ENCODE results near the gene ALK.

The ALK gene

GRCh38 chr2:29628108-29628745 lies 293.2 kb downstream of the ALK start:
- TF ChIP-seq CTCF (conservative IDR thresholded peaks at IDR 0.05; ENCODE audit: low read depth, low read length) = no peak
- no peaks in the 10 kb centered on the region for H3K4me1 ChIP-seq (ENCODE audit: low read depth, poor library complexity, severe bottlenecking)
- H3K9ac ChIP-seq = no peak overlapping the region
- no peak overlapping the region for H3K4me2 ChIP-seq
- H3K27ac ChIP-seq = no peak overlapping the region
- H3K4me3 ChIP-seq (IDR thresholded peaks at IDR 0.05; ENCODE audit: insufficient read depth, low read depth, low read length) = no peak overlapping the region
- no peaks in the 10 kb centered on the region for H3K79me2 ChIP-seq (ENCODE audit: insufficient read depth, low read depth)
- H3K27me3 ChIP-seq (ENCODE audit: insufficient read depth, low read depth) = no peaks in the 10 kb centered on the region
- H2AFZ ChIP-seq (ENCODE audit: low read depth) = no peak overlapping the region
- H3K36me3 ChIP-seq (ENCODE audit: insufficient read depth) = no peaks in the 10 kb centered on the region
- no peaks in the 10 kb centered on the region for H4K20me1 ChIP-seq (ENCODE audit: insufficient read depth)

GRCh38 chr2:29627279-29627711 lies 294.1 kb downstream of the ALK start:
- no peaks in the 10 kb centered on the region for H3K27me3 ChIP-seq (ENCODE audit: insufficient read depth, low read depth)
- no peak overlapping the region for H3K9ac ChIP-seq
- no peaks in the 10 kb centered on the region for H3K79me2 ChIP-seq (ENCODE audit: insufficient read depth, low read depth)
- no peak overlapping the region for H3K27ac ChIP-seq
- H3K36me3 ChIP-seq (ENCODE audit: insufficient read depth) = no peaks in the 10 kb centered on the region
- TF ChIP-seq CTCF (conservative IDR thresholded peaks at IDR 0.05; ENCODE audit: low read depth, low read length) = no peak
- H2AFZ ChIP-seq (ENCODE audit: low read depth) = no peak overlapping the region
- H4K20me1 ChIP-seq (ENCODE audit: insufficient read depth) = no peaks in the 10 kb centered on the region
- H3K4me1 ChIP-seq (ENCODE audit: low read depth, poor library complexity, severe bottlenecking) = no peaks in the 10 kb centered on the region
- no peak overlapping the region for H3K4me3 ChIP-seq (IDR thresholded peaks at IDR 0.05; ENCODE audit: insufficient read depth, low read depth, low read length)
- no peak overlapping the region for H3K4me2 ChIP-seq

- Histone ChIP-seq H3K9ac (no peak overlapping the region), H3K79me2 (ENCODE audit: insufficient read depth, low read depth) (no peaks in the 10 kb centered on the region), H3K4me3 (IDR thresholded peaks at IDR 0.05; ENCODE audit: insufficient read depth, low read depth, low read length) (no peak overlapping the region), H2AFZ (ENCODE audit: low read depth) (no peak overlapping the region), H3K27me3 (ENCODE audit: insufficient read depth, low read depth) (no peaks in the 10 kb centered on the region), H4K20me1 (ENCODE audit: insufficient read depth) (no peaks in the 10 kb centered on the region), H3K4me2 (no peak overlapping the region), H3K27ac (no peak overlapping the region), H3K36me3 (ENCODE audit: insufficient read depth) (no peaks in the 10 kb centered on the region), H3K4me1 (ENCODE audit: low read depth, poor library complexity, severe bottlenecking) (no peaks in the 10 kb centered on the region)
- TF ChIP-seq CTCF (conservative IDR thresholded peaks at IDR 0.05; ENCODE audit: low read depth, low read length) = no peak
Observed at GRCh38 chr2:29620890-29621289, 300.5 kb downstream of the ALK start.

GRCh38 chr2:29619689-29620088 lies 301.7 kb downstream of the ALK start:
- H3K79me2 ChIP-seq (ENCODE audit: insufficient read depth, low read depth) = no peaks in the 10 kb centered on the region
- no peak overlapping the region for H2AFZ ChIP-seq (ENCODE audit: low read depth)
- H3K4me1 ChIP-seq (ENCODE audit: low read depth, poor library complexity, severe bottlenecking) = no peaks in the 10 kb centered on the region
- no peak overlapping the region for H3K4me3 ChIP-seq (IDR thresholded peaks at IDR 0.05; ENCODE audit: insufficient read depth, low read depth, low read length)
- H4K20me1 ChIP-seq (ENCODE audit: insufficient read depth) = no peaks in the 10 kb centered on the region
- no peak overlapping the region for H3K27ac ChIP-seq
- no peaks in the 10 kb centered on the region for H3K36me3 ChIP-seq (ENCODE audit: insufficient read depth)
- H3K4me2 ChIP-seq = no peak overlapping the region
- no peaks in the 10 kb centered on the region for H3K27me3 ChIP-seq (ENCODE audit: insufficient read depth, low read depth)
- TF ChIP-seq CTCF (conservative IDR thresholded peaks at IDR 0.05; ENCODE audit: low read depth, low read length) = no peak
- H3K9ac ChIP-seq = no peak overlapping the region
